Panc1 (cell line): ENCODE measurements around the gene HUNK. TPM values are rescaled to one million over a fixed set of nuclear protein-coding genes. Genes with fewer than 3 reads are reported as not detected.

ENCODE experiments used
- ATAC-seq: fragments of 200-7000 bp; cut with Tn5 transposase; 2 replicates; pipeline ENCODE4 v1.9.1; 2020; ENCODE audit warnings: mild to moderate bottlenecking, moderate library complexity
- BruUV-seq: library from RNA; stranded (reverse); fragments of 400-500 nt; replicated peaks from 2 replicates; lab custom pipeline; 2021; lab: Mats Ljungman, UMichigan
- CTCF ChIA-PET: fragments of 300-600 bp; sonication (Branson Sonifier 250); formaldehyde crosslinking; loops from one replicate; lab custom pipeline; 2022; ENCODE audit warnings: antibody characterized with exemption; lab: Charles Lee
- POLR2A ChIA-PET: fragments of 300-600 bp; sonication (Branson Sonifier 250); formaldehyde crosslinking; loops from one replicate; lab custom pipeline; 2022; ENCODE audit warnings: antibody characterized with exemption; lab: Charles Lee
- DNase-seq: peaks from one replicate; pipeline ENCODE4 v3.0.0-alpha.2; 2010; ENCODE audit warnings: low read depth, low spot score
- H3K27ac ChIP-seq: 2 replicates; pipeline ENCODE4 v1.5.1; 2011; ENCODE audit warnings: mild to moderate bottlenecking, low read length, inconsistent platforms
- H3K27me3 ChIP-seq: fragments of 200-500 bp; sonication (Bioruptor generic); 2 replicates; pipeline ENCODE4 v1.6.0; 2014; ENCODE audit warnings: low read length, inconsistent platforms; ENCODE audit not compliant: control insufficient read depth, insufficient read depth
- H3K36me3 ChIP-seq: fragments of 200-500 bp; sonication (Bioruptor generic); 2 replicates; pipeline ENCODE4 v1.5.1; 2014; ENCODE audit warnings: inconsistent platforms, mild to moderate bottlenecking, low read length, moderate library complexity; ENCODE audit not compliant: control insufficient read depth, insufficient read depth
- H3K4me1 ChIP-seq: 2 replicates; pipeline ENCODE4 v1.5.1; 2011; ENCODE audit warnings: inconsistent platforms, mild to moderate bottlenecking, low read length, moderate library complexity; ENCODE audit not compliant: control insufficient read depth, insufficient read depth
- H3K4me3 ChIP-seq, 2 experiments: 2 replicates each; pipeline ENCODE4 v1.5.1; 2011 to 2012; ENCODE audit warnings: low read depth in 2 of 2, low read length in 2 of 2, mild to moderate bottlenecking in 2 of 2, inconsistent platforms in 1 of 2, moderate library complexity in 1 of 2
- H3K9me3 ChIP-seq: fragments of 200-500 bp; sonication (Bioruptor generic); 2 replicates; pipeline ENCODE4 v1.5.1; 2014; ENCODE audit warnings: low read depth, mild to moderate bottlenecking, inconsistent platforms, low read length, moderate library complexity; ENCODE audit not compliant: control insufficient read depth, insufficient read depth
- CTCF ChIP-seq: fragments of 450-650 bp; IDR thresholded peaks from 2 replicates; pipeline ENCODE4 v1.5.1; 2017; ENCODE audit warnings: mild to moderate bottlenecking
- POLR2AphosphoS5 ChIP-seq: IDR thresholded peaks from 2 replicates; pipeline ENCODE4 v1.6.1; 2012; ENCODE audit warnings: mild to moderate bottlenecking, low read depth, low read length, moderate library complexity
- REST ChIP-seq, 2 experiments: IDR thresholded peaks; 2 replicates each; pipeline ENCODE4 v1.6.1; 2011 to 2012; ENCODE audit warnings: low read depth in 2 of 2, control low read depth in 1 of 2, low read length in 1 of 2, mild to moderate bottlenecking in 1 of 2, moderate library complexity in 1 of 2; ENCODE audit not compliant: insufficient read depth in 1 of 2
- SIN3A ChIP-seq: IDR thresholded peaks from 2 replicates; pipeline ENCODE4 v1.6.1; 2012; ENCODE audit warnings: low read depth, mild to moderate bottlenecking, low read length, moderate library complexity, borderline replicate concordance; ENCODE audit not compliant: insufficient read depth
- TCF7L2 ChIP-seq: IDR thresholded peaks from 2 replicates; pipeline ENCODE4 v1.6.1; 2011; ENCODE audit warnings: mild to moderate bottlenecking, low read depth, low read length, inconsistent platforms
- in situ Hi-C: cut with HindIII; loops from 2 replicates; pipeline ENCODE4 v1.10.0; 2016; ENCODE audit warnings: low sequenced_read_pairs, low pct_unique_long_range_greater_than_20kb
- intact Hi-C: fragments of 100-400 bp; cut with micrococcal nuclease; formaldehyde crosslinking; loops from one replicate; pipeline ENCODE4 v1.10.0; 2022; ENCODE audit not compliant: unreplicated experiment
- total RNA-seq: library from RNA; stranded (reverse); gene quantifications from one replicate; pipeline ENCODE4 v1.2.1, GENCODE V29; 2021; ENCODE audit not compliant: unreplicated experiment

HUNK gene
- total RNA-seq, 1 experiment from 2014 or later = 0.05 TPM

- no peak for DNase-seq
- no peaks in the 10 kb centered on the region for H3K27me3 ChIP-seq
- ChIA-PET CTCF (interaction anchor here (0.6 kb wide), 1 partner anchor 11 kb away, joined by 3 read pairs; no protein-coding TSS in a partner anchor), POLR2A (no interaction called here)
- no peak for ATAC-seq
- TF ChIP-seq SIN3A (no peak), POLR2AphosphoS5 (no peak), TCF7L2 (no peak), CTCF (no peak), REST (IDR thresholded peaks at IDR 0.05; ENCODE audit: insufficient read depth in 1 of 2, low read depth in 2 of 2, low read length in 1 of 2) (no peak)
- intact Hi-C loops = no loop called here
- H3K9me3 ChIP-seq = no peaks in the 10 kb centered on the region
- in situ Hi-C loops = no loop called here
- H3K27ac ChIP-seq = no peak overlapping the region
- no peaks in the 10 kb centered on the region for H3K4me1 ChIP-seq
- H3K36me3 ChIP-seq = no peaks in the 10 kb centered on the region
- no TSS peak for BruUV-seq
- no peak overlapping the region for H3K4me3 ChIP-seq
Observed at GRCh38 chr21:31985398-31985797, 112.6 kb downstream of the HUNK start.

- ChIA-PET POLR2A (no interaction called here), CTCF (no interaction called here)
- Histone ChIP-seq H3K4me1 (no peaks in the 10 kb centered on the region), H3K9me3 (no peaks in the 10 kb centered on the region), H3K36me3 (no peaks in the 10 kb centered on the region), H3K27ac (no peak overlapping the region), H3K27me3 (no peaks in the 10 kb centered on the region), H3K4me3 (no peak overlapping the region)
- BruUV-seq = no TSS peak
- no peak for ATAC-seq
- TF ChIP-seq CTCF = no peak
- TF ChIP-seq TCF7L2 = no peak
- no peak for TF ChIP-seq REST (IDR thresholded peaks at IDR 0.05; ENCODE audit: insufficient read depth in 1 of 2, low read depth in 2 of 2, low read length in 1 of 2)
- TF ChIP-seq SIN3A = no peak
- no peak for TF ChIP-seq POLR2AphosphoS5
- no peak for DNase-seq
- in situ Hi-C loops = no loop called here
- intact Hi-C loops = no loop called here
Observed at GRCh38 chr21:31986035-31986856, 113.4 kb downstream of the HUNK start.
